ENCODE data around the gene CARTPT. TPM values are rescaled to one million over a fixed set of nuclear protein-coding genes. Genes with fewer than 3 reads are reported as not detected.

CARTPT gene
- total and polyA plus RNA-seq, 2 donors from 2014 or later, result not detected

GRCh38 chr5:71705421-71705820 lies 13.7 kb upstream of the CARTPT start:
- Histone ChIP-seq H3K36me3 (ENCODE audit: control insufficient read depth in 2 of 3, insufficient read depth in 3 of 3, low read length in 3 of 3) (no peaks in the 10 kb centered on the region), H3K27me3 (ENCODE audit: control insufficient read depth, insufficient read depth, low read length) (no peaks in the 10 kb centered on the region), H3K9ac (ENCODE audit: low read length in 3 of 3) (no peak overlapping the region), H3K9me3 (ENCODE audit: control insufficient read depth in 2 of 3, insufficient read depth in 1 of 3, low read length in 3 of 3) (no peaks in the 10 kb centered on the region), H3K4me3 (ENCODE audit: low read length in 3 of 3) (no peak overlapping the region), H3K4me1 (ENCODE audit: control insufficient read depth in 2 of 3, insufficient read depth in 2 of 3, low read depth in 1 of 3, low read length in 3 of 3) (no peaks in the 10 kb centered on the region), H3K27ac (ENCODE audit: low read depth in 2 of 2, low read length in 2 of 2) (no peak overlapping the region)
- TF ChIP-seq CTCF (IDR thresholded peaks at IDR 0.05; ENCODE audit: borderline replicate concordance, extremely low read depth, insufficient read depth), result no peak
- FAIRE-seq (no peak), DNase-seq (no peak)
- intact Hi-C loops (cut with DNase I), result no loop called here

GRCh38 chr5:71706906-71707305 lies 12.2 kb upstream of the CARTPT start:
- H3K9me3 ChIP-seq (ENCODE audit: control insufficient read depth in 2 of 3, insufficient read depth in 1 of 3, low read length in 3 of 3), result no peaks in the 10 kb centered on the region
- H3K4me1 ChIP-seq (ENCODE audit: control insufficient read depth in 2 of 3, insufficient read depth in 2 of 3, low read depth in 1 of 3, low read length in 3 of 3), result no peaks in the 10 kb centered on the region
- no peak overlapping the region for H3K9ac ChIP-seq (ENCODE audit: low read length in 3 of 3)
- intact Hi-C loops (cut with DNase I), result no loop called here
- H3K4me3 ChIP-seq (ENCODE audit: low read length in 3 of 3), result no peak overlapping the region
- no peak for TF ChIP-seq CTCF (IDR thresholded peaks at IDR 0.05; ENCODE audit: borderline replicate concordance, extremely low read depth, insufficient read depth)
- H3K36me3 ChIP-seq (ENCODE audit: control insufficient read depth in 2 of 3, insufficient read depth in 3 of 3, low read length in 3 of 3), result no peaks in the 10 kb centered on the region
- no peaks in the 10 kb centered on the region for H3K27me3 ChIP-seq (ENCODE audit: control insufficient read depth, insufficient read depth, low read length)
- DNase-seq (no peak), FAIRE-seq (no peak)
- H3K27ac ChIP-seq (ENCODE audit: low read depth in 2 of 2, low read length in 2 of 2), result no peak overlapping the region

- TF ChIP-seq CTCF (IDR thresholded peaks at IDR 0.05; ENCODE audit: borderline replicate concordance, extremely low read depth, insufficient read depth), result no peak
- no peak overlapping the region for H3K27ac ChIP-seq (ENCODE audit: low read depth in 2 of 2, low read length in 2 of 2)
- DNase-seq (no peak), FAIRE-seq (no peak)
- H3K4me1 ChIP-seq (ENCODE audit: control insufficient read depth in 2 of 3, insufficient read depth in 2 of 3, low read depth in 1 of 3, low read length in 3 of 3), result no peaks in the 10 kb centered on the region
- H3K9ac ChIP-seq (ENCODE audit: low read length in 3 of 3), result no peak overlapping the region
- H3K4me3 ChIP-seq (ENCODE audit: low read length in 3 of 3), result no peak overlapping the region
- intact Hi-C loops (cut with DNase I), result no loop called here
- H3K9me3 ChIP-seq (ENCODE audit: control insufficient read depth in 2 of 3, insufficient read depth in 1 of 3, low read length in 3 of 3), result no peaks in the 10 kb centered on the region
- H3K27me3 ChIP-seq (ENCODE audit: control insufficient read depth, insufficient read depth, low read length), result no peaks in the 10 kb centered on the region
- no peaks in the 10 kb centered on the region for H3K36me3 ChIP-seq (ENCODE audit: control insufficient read depth in 2 of 3, insufficient read depth in 3 of 3, low read length in 3 of 3)
Observed at GRCh38 chr5:71711610-71712009, 7.5 kb upstream of the CARTPT start.

GRCh38 chr5:71714911-71715310 lies 4.2 kb upstream of the CARTPT start:
- FAIRE-seq, result no peak
- intact Hi-C loops (cut with DNase I), result no loop called here
- H3K36me3 ChIP-seq (ENCODE audit: control insufficient read depth in 2 of 3, insufficient read depth in 3 of 3, low read length in 3 of 3), result no peaks in the 10 kb centered on the region

More at GRCh38 chr5:71714911-71715310, 4.2 kb upstream of the CARTPT start:
- no peak for TF ChIP-seq CTCF (IDR thresholded peaks at IDR 0.05; ENCODE audit: borderline replicate concordance, extremely low read depth, insufficient read depth)
- Histone ChIP-seq H3K9ac (ENCODE audit: low read length in 3 of 3) (no peak overlapping the region), H3K4me1 (ENCODE audit: control insufficient read depth in 2 of 3, insufficient read depth in 2 of 3, low read depth in 1 of 3, low read length in 3 of 3) (no peaks in the 10 kb centered on the region), H3K4me3 (ENCODE audit: low read length in 3 of 3) (no peak overlapping the region), H3K27me3 (ENCODE audit: control insufficient read depth, insufficient read depth, low read length) (no peaks in the 10 kb centered on the region), H3K9me3 (ENCODE audit: control insufficient read depth in 2 of 3, insufficient read depth in 1 of 3, low read length in 3 of 3) (no peaks in the 10 kb centered on the region), H3K27ac (ENCODE audit: low read depth in 2 of 2, low read length in 2 of 2) (no peak overlapping the region)
- DNase-seq, result no peak

Data from kidney (tissue), 14 donors.